GM23338 (cell line): ENCODE results near the gene KRT8.

Experiments
- CREB1 ChIP-seq: fragments of 250-450 bp; sonication (Bioruptor Pico); IDR thresholded peaks from 2 replicates; pipeline ENCODE4 v1.5.0; 2020; ENCODE audit warnings: low read depth, mild to moderate bottlenecking, moderate library complexity
- EZH2 ChIP-seq: fragments of 200-600 bp; sonication (generic); IDR thresholded peaks from one replicate; pipeline ENCODE4 v1.8.0; 2017; ENCODE audit warnings: antibody characterized with exemption, mild to moderate bottlenecking, low read depth; ENCODE audit not compliant: unreplicated experiment
- EZH2phosphoT487 ChIP-seq: fragments of 200-600 bp; sonication (generic); IDR thresholded peaks from one replicate; pipeline ENCODE4 v1.8.1; 2018; ENCODE audit warnings: antibody characterized with exemption; ENCODE audit not compliant: unreplicated experiment
- JUNB ChIP-seq: IDR thresholded peaks from one replicate; pipeline ENCODE4 v1.6.1; 2016; ENCODE audit warnings: antibody characterized with exemption; ENCODE audit not compliant: unreplicated experiment
- NANOG ChIP-seq: IDR thresholded peaks from 2 replicates; pipeline ENCODE4 v1.6.1; 2016; ENCODE audit warnings: antibody characterized with exemption, borderline replicate concordance
- POLR2AphosphoS5 ChIP-seq: IDR thresholded peaks from 2 replicates; pipeline ENCODE4 v1.6.1; 2016; ENCODE audit warnings: antibody characterized with exemption, low read depth
- STAT1 ChIP-seq: IDR thresholded peaks from one replicate; pipeline ENCODE4 v1.6.1; 2016; ENCODE audit warnings: antibody characterized with exemption; ENCODE audit not compliant: unreplicated experiment
- ZNF114 ChIP-seq: fragments of 250-450 bp; sonication (Bioruptor Pico); IDR thresholded peaks from 2 replicates; pipeline ENCODE4 v1.5.0; 2020; ENCODE audit warnings: mild to moderate bottlenecking, moderate library complexity
- ZNF331 ChIP-seq: fragments of 250-450 bp; sonication (Bioruptor Pico); IDR thresholded peaks from 2 replicates; pipeline ENCODE4 v1.5.0; 2020; ENCODE audit warnings: low read depth, mild to moderate bottlenecking, moderate library complexity
- TF ChIP-seq, protein P1 (sequence below), 2 experiments: fragments of 200-600 bp in 1 of 2; sonication (generic) in 1 of 2; conservative IDR thresholded peaks; 2 replicates each; pipeline versions ENCODE4 v1.5.1 to v1.6.1; 2016 to 2017; ENCODE audit warnings: antibody characterized with exemption in 2 of 2, low read depth in 2 of 2, mild to moderate bottlenecking in 2 of 2, moderate library complexity in 1 of 2
- TF ChIP-seq, protein P2 (sequence below): IDR thresholded peaks from one replicate; pipeline ENCODE4 v1.6.1; 2018; ENCODE audit warnings: antibody characterized with exemption; ENCODE audit not compliant: unreplicated experiment
- TF ChIP-seq, protein P3 (sequence below): IDR thresholded peaks from 2 replicates; pipeline ENCODE4 v1.6.1; 2016; ENCODE audit warnings: antibody characterized with exemption
- TF ChIP-seq, protein P4 (sequence below): fragments of 250-450 bp; sonication (Bioruptor Pico); IDR thresholded peaks from 2 replicates; pipeline ENCODE4 v1.5.0; 2020; ENCODE audit warnings: mild to moderate bottlenecking, moderate library complexity

DNA sequence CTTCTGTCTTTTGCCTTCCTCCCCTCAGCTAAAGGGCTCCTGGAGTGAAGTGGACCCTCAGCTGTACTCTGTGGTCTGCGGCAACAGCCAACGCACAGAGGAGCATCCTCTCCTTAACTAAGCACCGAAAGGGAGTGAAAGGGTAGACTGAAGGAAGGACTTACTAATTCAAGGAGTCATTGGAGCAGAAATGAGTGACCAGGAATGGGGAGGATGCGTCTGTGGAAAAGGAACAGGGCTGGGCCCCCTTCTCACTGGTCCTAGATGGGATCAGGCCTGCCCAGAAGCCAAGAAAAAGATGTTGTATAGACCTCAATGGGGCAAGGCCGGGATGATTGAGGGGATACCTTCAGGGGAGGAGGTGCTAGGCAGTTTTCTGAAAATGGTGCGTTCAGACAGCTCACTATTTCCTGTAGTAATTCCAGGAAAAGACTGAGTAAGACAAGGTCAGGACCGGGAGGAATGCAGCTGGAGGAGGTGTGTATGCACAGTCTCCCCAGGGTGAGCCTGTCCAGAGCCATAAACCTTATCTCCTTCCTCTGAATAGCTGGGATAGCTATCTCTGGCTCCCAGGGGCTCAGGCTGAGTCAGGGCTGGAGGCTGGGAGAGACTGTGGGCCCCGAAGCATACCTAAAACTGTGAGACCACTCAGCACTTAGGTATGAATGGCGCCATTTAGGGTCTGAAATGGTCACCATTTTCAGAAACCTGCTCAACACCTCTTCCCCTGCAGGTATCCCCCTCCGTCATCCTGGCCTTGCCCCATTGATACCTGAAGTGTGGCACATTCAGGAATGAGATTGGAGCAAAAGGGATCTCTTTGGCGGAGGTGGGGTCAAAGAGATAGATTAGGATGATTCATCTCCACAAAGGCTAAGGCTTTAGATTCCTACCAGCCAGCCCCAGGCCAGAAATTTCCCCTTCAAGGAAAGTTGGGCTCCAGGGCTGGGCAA lies 20.2 kb upstream of the KRT8 start:
- TF ChIP-seq EZH2phosphoT487 (no peak), CREB1 (no peak), POLR2AphosphoS5 (no peak), EZH2 (no peak), STAT1 (no peak), ZNF331 (CRISPR knock-in tag) (no peak), JUNB (no peak), ZNF114 (CRISPR knock-in tag) (no peak), NANOG (no peak)
- TF ChIP-seq, protein P1, sequence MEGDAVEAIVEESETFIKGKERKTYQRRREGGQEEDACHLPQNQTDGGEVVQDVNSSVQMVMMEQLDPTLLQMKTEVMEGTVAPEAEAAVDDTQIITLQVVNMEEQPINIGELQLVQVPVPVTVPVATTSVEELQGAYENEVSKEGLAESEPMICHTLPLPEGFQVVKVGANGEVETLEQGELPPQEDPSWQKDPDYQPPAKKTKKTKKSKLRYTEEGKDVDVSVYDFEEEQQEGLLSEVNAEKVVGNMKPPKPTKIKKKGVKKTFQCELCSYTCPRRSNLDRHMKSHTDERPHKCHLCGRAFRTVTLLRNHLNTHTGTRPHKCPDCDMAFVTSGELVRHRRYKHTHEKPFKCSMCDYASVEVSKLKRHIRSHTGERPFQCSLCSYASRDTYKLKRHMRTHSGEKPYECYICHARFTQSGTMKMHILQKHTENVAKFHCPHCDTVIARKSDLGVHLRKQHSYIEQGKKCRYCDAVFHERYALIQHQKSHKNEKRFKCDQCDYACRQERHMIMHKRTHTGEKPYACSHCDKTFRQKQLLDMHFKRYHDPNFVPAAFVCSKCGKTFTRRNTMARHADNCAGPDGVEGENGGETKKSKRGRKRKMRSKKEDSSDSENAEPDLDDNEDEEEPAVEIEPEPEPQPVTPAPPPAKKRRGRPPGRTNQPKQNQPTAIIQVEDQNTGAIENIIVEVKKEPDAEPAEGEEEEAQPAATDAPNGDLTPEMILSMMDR (conservative IDR thresholded peaks at IDR 0.05; ENCODE audit: low read depth in 2 of 2): no peak
- TF ChIP-seq, protein P2, sequence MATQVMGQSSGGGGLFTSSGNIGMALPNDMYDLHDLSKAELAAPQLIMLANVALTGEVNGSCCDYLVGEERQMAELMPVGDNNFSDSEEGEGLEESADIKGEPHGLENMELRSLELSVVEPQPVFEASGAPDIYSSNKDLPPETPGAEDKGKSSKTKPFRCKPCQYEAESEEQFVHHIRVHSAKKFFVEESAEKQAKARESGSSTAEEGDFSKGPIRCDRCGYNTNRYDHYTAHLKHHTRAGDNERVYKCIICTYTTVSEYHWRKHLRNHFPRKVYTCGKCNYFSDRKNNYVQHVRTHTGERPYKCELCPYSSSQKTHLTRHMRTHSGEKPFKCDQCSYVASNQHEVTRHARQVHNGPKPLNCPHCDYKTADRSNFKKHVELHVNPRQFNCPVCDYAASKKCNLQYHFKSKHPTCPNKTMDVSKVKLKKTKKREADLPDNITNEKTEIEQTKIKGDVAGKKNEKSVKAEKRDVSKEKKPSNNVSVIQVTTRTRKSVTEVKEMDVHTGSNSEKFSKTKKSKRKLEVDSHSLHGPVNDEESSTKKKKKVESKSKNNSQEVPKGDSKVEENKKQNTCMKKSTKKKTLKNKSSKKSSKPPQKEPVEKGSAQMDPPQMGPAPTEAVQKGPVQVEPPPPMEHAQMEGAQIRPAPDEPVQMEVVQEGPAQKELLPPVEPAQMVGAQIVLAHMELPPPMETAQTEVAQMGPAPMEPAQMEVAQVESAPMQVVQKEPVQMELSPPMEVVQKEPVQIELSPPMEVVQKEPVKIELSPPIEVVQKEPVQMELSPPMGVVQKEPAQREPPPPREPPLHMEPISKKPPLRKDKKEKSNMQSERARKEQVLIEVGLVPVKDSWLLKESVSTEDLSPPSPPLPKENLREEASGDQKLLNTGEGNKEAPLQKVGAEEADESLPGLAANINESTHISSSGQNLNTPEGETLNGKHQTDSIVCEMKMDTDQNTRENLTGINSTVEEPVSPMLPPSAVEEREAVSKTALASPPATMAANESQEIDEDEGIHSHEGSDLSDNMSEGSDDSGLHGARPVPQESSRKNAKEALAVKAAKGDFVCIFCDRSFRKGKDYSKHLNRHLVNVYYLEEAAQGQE: no peak
- TF ChIP-seq, protein P3, sequence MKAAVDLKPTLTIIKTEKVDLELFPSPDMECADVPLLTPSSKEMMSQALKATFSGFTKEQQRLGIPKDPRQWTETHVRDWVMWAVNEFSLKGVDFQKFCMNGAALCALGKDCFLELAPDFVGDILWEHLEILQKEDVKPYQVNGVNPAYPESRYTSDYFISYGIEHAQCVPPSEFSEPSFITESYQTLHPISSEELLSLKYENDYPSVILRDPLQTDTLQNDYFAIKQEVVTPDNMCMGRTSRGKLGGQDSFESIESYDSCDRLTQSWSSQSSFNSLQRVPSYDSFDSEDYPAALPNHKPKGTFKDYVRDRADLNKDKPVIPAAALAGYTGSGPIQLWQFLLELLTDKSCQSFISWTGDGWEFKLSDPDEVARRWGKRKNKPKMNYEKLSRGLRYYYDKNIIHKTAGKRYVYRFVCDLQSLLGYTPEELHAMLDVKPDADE: no peak
- TF ChIP-seq, protein P4, sequence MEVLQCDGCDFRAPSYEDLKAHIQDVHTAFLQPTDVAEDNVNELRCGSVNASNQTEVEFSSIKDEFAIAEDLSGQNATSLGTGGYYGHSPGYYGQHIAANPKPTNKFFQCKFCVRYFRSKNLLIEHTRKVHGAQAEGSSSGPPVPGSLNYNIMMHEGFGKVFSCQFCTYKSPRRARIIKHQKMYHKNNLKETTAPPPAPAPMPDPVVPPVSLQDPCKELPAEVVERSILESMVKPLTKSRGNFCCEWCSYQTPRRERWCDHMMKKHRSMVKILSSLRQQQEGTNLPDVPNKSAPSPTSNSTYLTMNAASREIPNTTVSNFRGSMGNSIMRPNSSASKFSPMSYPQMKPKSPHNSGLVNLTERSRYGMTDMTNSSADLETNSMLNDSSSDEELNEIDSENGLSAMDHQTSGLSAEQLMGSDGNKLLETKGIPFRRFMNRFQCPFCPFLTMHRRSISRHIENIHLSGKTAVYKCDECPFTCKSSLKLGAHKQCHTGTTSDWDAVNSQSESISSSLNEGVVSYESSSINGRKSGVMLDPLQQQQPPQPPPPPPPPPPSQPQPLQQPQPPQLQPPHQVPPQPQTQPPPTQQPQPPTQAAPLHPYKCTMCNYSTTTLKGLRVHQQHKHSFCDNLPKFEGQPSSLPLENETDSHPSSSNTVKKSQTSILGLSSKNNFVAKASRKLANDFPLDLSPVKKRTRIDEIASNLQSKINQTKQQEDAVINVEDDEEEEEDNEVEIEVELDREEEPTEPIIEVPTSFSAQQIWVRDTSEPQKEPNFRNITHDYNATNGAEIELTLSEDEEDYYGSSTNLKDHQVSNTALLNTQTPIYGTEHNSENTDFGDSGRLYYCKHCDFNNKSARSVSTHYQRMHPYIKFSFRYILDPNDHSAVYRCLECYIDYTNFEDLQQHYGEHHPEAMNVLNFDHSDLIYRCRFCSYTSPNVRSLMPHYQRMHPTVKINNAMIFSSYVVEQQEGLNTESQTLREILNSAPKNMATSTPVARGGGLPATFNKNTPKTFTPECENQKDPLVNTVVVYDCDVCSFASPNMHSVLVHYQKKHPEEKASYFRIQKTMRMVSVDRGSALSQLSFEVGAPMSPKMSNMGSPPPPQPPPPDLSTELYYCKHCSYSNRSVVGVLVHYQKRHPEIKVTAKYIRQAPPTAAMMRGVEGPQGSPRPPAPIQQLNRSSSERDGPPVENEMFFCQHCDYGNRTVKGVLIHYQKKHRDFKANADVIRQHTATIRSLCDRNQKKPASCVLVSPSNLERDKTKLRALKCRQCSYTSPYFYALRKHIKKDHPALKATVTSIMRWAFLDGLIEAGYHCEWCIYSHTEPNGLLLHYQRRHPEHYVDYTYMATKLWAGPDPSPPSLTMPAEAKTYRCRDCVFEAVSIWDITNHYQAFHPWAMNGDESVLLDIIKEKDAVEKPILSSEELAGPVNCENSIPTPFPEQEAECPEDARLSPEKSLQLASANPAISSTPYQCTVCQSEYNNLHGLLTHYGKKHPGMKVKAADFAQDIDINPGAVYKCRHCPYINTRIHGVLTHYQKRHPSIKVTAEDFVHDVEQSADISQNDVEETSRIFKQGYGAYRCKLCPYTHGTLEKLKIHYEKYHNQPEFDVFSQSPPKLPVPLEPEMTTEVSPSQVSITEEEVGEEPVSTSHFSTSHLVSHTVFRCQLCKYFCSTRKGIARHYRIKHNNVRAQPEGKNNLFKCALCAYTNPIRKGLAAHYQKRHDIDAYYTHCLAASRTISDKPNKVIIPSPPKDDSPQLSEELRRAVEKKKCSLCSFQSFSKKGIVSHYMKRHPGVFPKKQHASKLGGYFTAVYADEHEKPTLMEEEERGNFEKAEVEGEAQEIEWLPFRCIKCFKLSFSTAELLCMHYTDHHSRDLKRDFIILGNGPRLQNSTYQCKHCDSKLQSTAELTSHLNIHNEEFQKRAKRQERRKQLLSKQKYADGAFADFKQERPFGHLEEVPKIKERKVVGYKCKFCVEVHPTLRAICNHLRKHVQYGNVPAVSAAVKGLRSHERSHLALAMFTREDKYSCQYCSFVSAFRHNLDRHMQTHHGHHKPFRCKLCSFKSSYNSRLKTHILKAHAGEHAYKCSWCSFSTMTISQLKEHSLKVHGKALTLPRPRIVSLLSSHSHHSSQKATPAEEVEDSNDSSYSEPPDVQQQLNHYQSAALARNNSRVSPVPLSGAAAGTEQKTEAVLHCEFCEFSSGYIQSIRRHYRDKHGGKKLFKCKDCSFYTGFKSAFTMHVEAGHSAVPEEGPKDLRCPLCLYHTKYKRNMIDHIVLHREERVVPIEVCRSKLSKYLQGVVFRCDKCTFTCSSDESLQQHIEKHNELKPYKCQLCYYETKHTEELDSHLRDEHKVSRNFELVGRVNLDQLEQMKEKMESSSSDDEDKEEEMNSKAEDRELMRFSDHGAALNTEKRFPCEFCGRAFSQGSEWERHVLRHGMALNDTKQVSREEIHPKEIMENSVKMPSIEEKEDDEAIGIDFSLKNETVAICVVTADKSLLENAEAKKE: no peak
